Mononuclear cell (primary cell): ENCODE data around the gene ZSCAN21. TPM values are rescaled to one million over a fixed set of nuclear protein-coding genes. Genes with fewer than 3 reads are reported as not detected.

ENCODE experiments used
- H3K27me3 ChIP-seq: 2 replicates; pipeline ENCODE4 v1.6.0; 2011; ENCODE audit warnings: low read length, control low read depth; ENCODE audit not compliant: insufficient read depth
- H3K4me1 ChIP-seq: 2 replicates; pipeline ENCODE4 v1.5.1; 2011; ENCODE audit warnings: mild to moderate bottlenecking, low read length, control low read depth; ENCODE audit not compliant: insufficient read depth
- H3K4me3 ChIP-seq: 2 replicates; pipeline ENCODE4 v1.5.1; 2011; ENCODE audit warnings: mild to moderate bottlenecking, low read length, moderate library complexity
- H3K9me3 ChIP-seq: 2 replicates; pipeline ENCODE4 v1.5.1; 2011; ENCODE audit warnings: low read depth, mild to moderate bottlenecking, control low read depth, low read length
- total RNA-seq: library from RNA; depleted of rRNA; stranded (reverse); fragments of >200 nt; gene quantifications from one replicate; pipeline ENCODE4 v1.2.3, GENCODE V29; 2012

ZSCAN21 gene
- total RNA-seq, 1 donor = 2.0 TPM

- no peaks in the 10 kb centered on the region for H3K27me3 ChIP-seq
- peaks cover 34% of the 10 kb centered on the region for H3K4me1 ChIP-seq
- H3K9me3 ChIP-seq = no peaks in the 10 kb centered on the region
- H3K4me3 ChIP-seq = peak overlapping the region; percentile 95
Observed at GRCh38 chr7:100080907-100081534, 31.4 kb downstream of the ZSCAN21 start.

- Histone ChIP-seq H3K9me3 (no peaks in the 10 kb centered on the region), H3K4me3 (peak within 1 kb of the TSS; percentile 95), H3K4me1 (peaks cover 34% of the 10 kb centered on the region), H3K27me3 (no peaks in the 10 kb centered on the region)
Observed at GRCh38 chr7:100081535-100082102, 32.0 kb downstream of the ZSCAN21 start, which contains the start of gene ZNF3. Gene ZNF3, minus strand, starts transcription at chr7:100081723. Its CDS starts 4,366 bp downstream, at chr7:100077357.

GRCh38 chr7:100082978-100083377 lies 33.4 kb downstream of the ZSCAN21 start:
- Histone ChIP-seq H3K9me3 (no peaks in the 10 kb centered on the region), H3K27me3 (no peaks in the 10 kb centered on the region), H3K4me3 (no peak overlapping the region), H3K4me1 (peaks cover 36% of the 10 kb centered on the region)

- Histone ChIP-seq H3K4me3 (no peak overlapping the region), H3K9me3 (no peaks in the 10 kb centered on the region), H3K4me1 (peaks cover 46% of the 10 kb centered on the region), H3K27me3 (no peaks in the 10 kb centered on the region)
Observed at GRCh38 chr7:100085515-100085914, 35.9 kb downstream of the ZSCAN21 start.

- H3K27me3 ChIP-seq = no peaks in the 10 kb centered on the region
- H3K4me1 ChIP-seq = peaks cover 36% of the 10 kb centered on the region
- H3K4me3 ChIP-seq = no peak overlapping the region
- no peaks in the 10 kb centered on the region for H3K9me3 ChIP-seq
Observed at GRCh38 chr7:100087055-100087750, 37.6 kb downstream of the ZSCAN21 start.

- Histone ChIP-seq H3K9me3 (no peaks in the 10 kb centered on the region), H3K4me1 (peaks cover 26% of the 10 kb centered on the region), H3K27me3 (no peaks in the 10 kb centered on the region), H3K4me3 (peak overlapping the region; percentile 86)
Observed at GRCh38 chr7:100088095-100088620, 38.6 kb downstream of the ZSCAN21 start.

GRCh38 chr7:100088621-100089457 lies 39.3 kb downstream of the ZSCAN21 start, which contains the start of gene COPS6:
Gene COPS6, plus strand, starts transcription at chr7:100088969. Its CDS starts 22 bp downstream, at chr7:100088991.
- peak within 1 kb of the TSS; percentile 86 for H3K4me3 ChIP-seq
- H3K27me3 ChIP-seq = no peaks in the 10 kb centered on the region
- peaks cover 25% of the 10 kb centered on the region for H3K4me1 ChIP-seq

GRCh38 chr7:100089458-100090196 lies 40.1 kb downstream of the ZSCAN21 start:
- peaks cover 25% of the 10 kb centered on the region for H3K4me1 ChIP-seq
- H3K4me3 ChIP-seq = peak overlapping the region; percentile 86
- no peaks in the 10 kb centered on the region for H3K27me3 ChIP-seq
- no peaks in the 10 kb centered on the region for H3K9me3 ChIP-seq

More at GRCh38 chr7:100088621-100089457, 39.3 kb downstream of the ZSCAN21 start, which contains the start of gene COPS6:
- no peaks in the 10 kb centered on the region for H3K9me3 ChIP-seq

GRCh38 chr7:100090527-100091410 lies 41.2 kb downstream of the ZSCAN21 start:
- H3K4me3 ChIP-seq = no peak overlapping the region
- H3K27me3 ChIP-seq = no peaks in the 10 kb centered on the region
- H3K4me1 ChIP-seq = peaks cover 22% of the 10 kb centered on the region
- no peaks in the 10 kb centered on the region for H3K9me3 ChIP-seq

- no peaks in the 10 kb centered on the region for H3K27me3 ChIP-seq
- H3K4me3 ChIP-seq = no peak overlapping the region
- no peaks in the 10 kb centered on the region for H3K9me3 ChIP-seq
- H3K4me1 ChIP-seq = peaks cover 19% of the 10 kb centered on the region
Observed at GRCh38 chr7:100091411-100092181, 42.0 kb downstream of the ZSCAN21 start.

- Histone ChIP-seq H3K9me3 (no peaks in the 10 kb centered on the region), H3K27me3 (no peaks in the 10 kb centered on the region), H3K4me3 (no peak overlapping the region), H3K4me1 (peaks cover 16% of the 10 kb centered on the region)
Observed at GRCh38 chr7:100093054-100093453, 43.5 kb downstream of the ZSCAN21 start.

- Histone ChIP-seq H3K9me3 (no peaks in the 10 kb centered on the region), H3K4me3 (no peak overlapping the region), H3K27me3 (no peaks in the 10 kb centered on the region), H3K4me1 (peaks cover 12% of the 10 kb centered on the region)
Observed at GRCh38 chr7:100093498-100093897, 43.9 kb downstream of the ZSCAN21 start.
